ENCODE measurements around the gene CNTD1.

GRCh38 chr17:42759982-42760651, 38.5 kb upstream of the CNTD1 start:
- TF ChIP-seq, protein P1, sequence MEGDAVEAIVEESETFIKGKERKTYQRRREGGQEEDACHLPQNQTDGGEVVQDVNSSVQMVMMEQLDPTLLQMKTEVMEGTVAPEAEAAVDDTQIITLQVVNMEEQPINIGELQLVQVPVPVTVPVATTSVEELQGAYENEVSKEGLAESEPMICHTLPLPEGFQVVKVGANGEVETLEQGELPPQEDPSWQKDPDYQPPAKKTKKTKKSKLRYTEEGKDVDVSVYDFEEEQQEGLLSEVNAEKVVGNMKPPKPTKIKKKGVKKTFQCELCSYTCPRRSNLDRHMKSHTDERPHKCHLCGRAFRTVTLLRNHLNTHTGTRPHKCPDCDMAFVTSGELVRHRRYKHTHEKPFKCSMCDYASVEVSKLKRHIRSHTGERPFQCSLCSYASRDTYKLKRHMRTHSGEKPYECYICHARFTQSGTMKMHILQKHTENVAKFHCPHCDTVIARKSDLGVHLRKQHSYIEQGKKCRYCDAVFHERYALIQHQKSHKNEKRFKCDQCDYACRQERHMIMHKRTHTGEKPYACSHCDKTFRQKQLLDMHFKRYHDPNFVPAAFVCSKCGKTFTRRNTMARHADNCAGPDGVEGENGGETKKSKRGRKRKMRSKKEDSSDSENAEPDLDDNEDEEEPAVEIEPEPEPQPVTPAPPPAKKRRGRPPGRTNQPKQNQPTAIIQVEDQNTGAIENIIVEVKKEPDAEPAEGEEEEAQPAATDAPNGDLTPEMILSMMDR (IDR thresholded peaks at IDR 0.05; ENCODE audit: poor library complexity), result no peak
- no peak for TF ChIP-seq EZH2 (IDR thresholded peaks at IDR 0.05; ENCODE audit: borderline replicate concordance)

Data from hepatocyte (in vitro differentiated cells).